Uterus (tissue), 4 donors: ENCODE measurements around the gene UMODL1. TPM values are rescaled to one million over a fixed set of nuclear protein-coding genes. Genes with fewer than 3 reads are reported as not detected.
A peak's percentile ranks its signal among the peaks of the same experiment; 100 is the strongest.

Experiments used
- DNase-seq, 2 donors: peaks; one replicate each; pipeline ENCODE4 v3.0.0-alpha.2; 2019 to 2020
- H3K27ac ChIP-seq, 2 donors: fragments of 200-600 bp; sonication (generic); 1 replicate in 1 of 2; 2 replicates in 1 of 2; pipeline ENCODE4 v1.5.1; 2016 to 2018
- H3K27me3 ChIP-seq, 2 donors: fragments of 200-600 bp; sonication (generic); one replicate each; pipeline ENCODE4 v1.5.1; 2018 to 2019; ENCODE audit warnings: control low read depth in 1 of 2
- H3K36me3 ChIP-seq, 2 donors: fragments of 200-600 bp; sonication (generic); one replicate each; pipeline ENCODE4 v1.5.1; 2019; ENCODE audit warnings: control low read depth in 1 of 2
- H3K4me1 ChIP-seq, 2 donors: fragments of 200-600 bp; sonication (generic); one replicate each; pipeline ENCODE4 v1.5.1; 2018 to 2019; ENCODE audit warnings: control low read depth in 1 of 2
- H3K4me3 ChIP-seq, 2 donors: fragments of 200-600 bp; sonication (generic); 1 replicate in 1 of 2; 2 replicates in 1 of 2; pipeline ENCODE4 v1.5.1; 2018 to 2019; ENCODE audit warnings: mild to moderate bottlenecking in 1 of 2
- H3K9me3 ChIP-seq, 2 donors: fragments of 200-600 bp; sonication (generic); one replicate each; pipeline ENCODE4 v1.5.1; 2019; ENCODE audit warnings: control low read depth in 1 of 2
- POLR2A ChIP-seq, 2 donors: fragments of 450-650 bp; IDR thresholded peaks; one replicate each; pipeline ENCODE4 v1.6.1; 2016; ENCODE audit warnings: antibody characterized with exemption in 2 of 2, mild to moderate bottlenecking in 1 of 2, moderate library complexity in 1 of 2
- intact Hi-C: fragments of 100-400 bp; cut with DNase I; formaldehyde crosslinking; loops from one replicate; pipeline ENCODE4 v1.15.1; 2023; ENCODE audit warnings: low total_unique reads
- total RNA-seq, 4 donors: library from RNA; depleted of rRNA in 3 of 4; stranded (reverse); fragments of >200 nt in 3 of 4; gene quantifications; one replicate each; pipeline versions ENCODE4 v1.1.0 to v1.2.4, GENCODE V29; 2014 to 2023
- TF ChIP-seq, protein P1 (sequence below), 4 experiments: fragments of 200-600 bp in 2 of 4; fragments of 450-650 bp in 2 of 4; sonication (generic) in 2 of 4; IDR thresholded peaks; one replicate each; pipeline ENCODE4 v1.5.1; 2016 to 2019; ENCODE audit warnings: antibody characterized with exemption in 4 of 4, mild to moderate bottlenecking in 2 of 4, moderate library complexity in 1 of 4
- donor health status: DM: yes; HTN: yes; CAD: no.

UMODL1 gene
- total RNA-seq, 4 donors from 2014 or later, result not detected

- Histone ChIP-seq H3K4me1 (no peaks in the 10 kb centered on the region), H3K36me3 (no peaks in the 10 kb centered on the region), H3K27me3 (no peaks in the 10 kb centered on the region), H3K4me3 (no peak overlapping the region), H3K27ac (peak overlapping the region in 1 of 2 donors; percentile 11), H3K9me3 (no peaks in the 10 kb centered on the region)
- intact Hi-C loops, result no loop called here
- TF ChIP-seq, protein P1, sequence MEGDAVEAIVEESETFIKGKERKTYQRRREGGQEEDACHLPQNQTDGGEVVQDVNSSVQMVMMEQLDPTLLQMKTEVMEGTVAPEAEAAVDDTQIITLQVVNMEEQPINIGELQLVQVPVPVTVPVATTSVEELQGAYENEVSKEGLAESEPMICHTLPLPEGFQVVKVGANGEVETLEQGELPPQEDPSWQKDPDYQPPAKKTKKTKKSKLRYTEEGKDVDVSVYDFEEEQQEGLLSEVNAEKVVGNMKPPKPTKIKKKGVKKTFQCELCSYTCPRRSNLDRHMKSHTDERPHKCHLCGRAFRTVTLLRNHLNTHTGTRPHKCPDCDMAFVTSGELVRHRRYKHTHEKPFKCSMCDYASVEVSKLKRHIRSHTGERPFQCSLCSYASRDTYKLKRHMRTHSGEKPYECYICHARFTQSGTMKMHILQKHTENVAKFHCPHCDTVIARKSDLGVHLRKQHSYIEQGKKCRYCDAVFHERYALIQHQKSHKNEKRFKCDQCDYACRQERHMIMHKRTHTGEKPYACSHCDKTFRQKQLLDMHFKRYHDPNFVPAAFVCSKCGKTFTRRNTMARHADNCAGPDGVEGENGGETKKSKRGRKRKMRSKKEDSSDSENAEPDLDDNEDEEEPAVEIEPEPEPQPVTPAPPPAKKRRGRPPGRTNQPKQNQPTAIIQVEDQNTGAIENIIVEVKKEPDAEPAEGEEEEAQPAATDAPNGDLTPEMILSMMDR (IDR thresholded peaks at IDR 0.05), result no peak
- TF ChIP-seq POLR2A (IDR thresholded peaks at IDR 0.05), result no peak
- DNase-seq, result no peak
Measured at GRCh38 chr21:42079939-42080787, 9.0 kb downstream of the UMODL1 start.

GRCh38 chr21:42080788-42081083 lies 9.6 kb downstream of the UMODL1 start:
- no peaks in the 10 kb centered on the region for H3K27me3 ChIP-seq
- H3K9me3 ChIP-seq, result no peaks in the 10 kb centered on the region
- TF ChIP-seq, protein P1 (IDR thresholded peaks at IDR 0.05), result no peak
- no peak for TF ChIP-seq POLR2A (IDR thresholded peaks at IDR 0.05)
- H3K36me3 ChIP-seq, result no peaks in the 10 kb centered on the region
- DNase-seq, result peak in 1 of 2 donors; percentile 28
- no peak overlapping the region for H3K27ac ChIP-seq
- intact Hi-C loops, result no loop called here
- no peaks in the 10 kb centered on the region for H3K4me1 ChIP-seq
- H3K4me3 ChIP-seq, result no peak overlapping the region

DNA sequence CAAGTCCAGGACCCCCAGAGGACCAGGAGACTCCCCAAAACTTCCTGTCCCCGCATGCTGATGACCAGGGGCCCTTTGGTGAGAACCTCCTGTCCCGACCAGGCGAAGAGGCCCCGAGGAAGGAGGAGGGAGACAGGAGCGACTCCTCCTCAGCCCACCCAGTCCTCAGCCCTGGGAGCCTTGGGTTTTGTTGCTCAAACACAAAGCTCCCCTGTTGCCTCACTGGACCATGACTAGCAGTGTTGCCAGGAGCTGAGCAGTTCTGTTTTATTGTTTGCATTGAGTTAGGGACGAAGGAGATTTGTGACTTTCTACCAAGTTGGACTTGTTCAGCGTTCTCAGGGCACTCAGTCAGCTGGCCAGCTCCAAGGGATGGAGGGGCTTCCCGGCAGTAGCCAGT lies 10.0 kb downstream of the UMODL1 start:
- Histone ChIP-seq H3K4me3 (no peak overlapping the region), H3K9me3 (no peaks in the 10 kb centered on the region), H3K36me3 (no peaks in the 10 kb centered on the region), H3K4me1 (no peaks in the 10 kb centered on the region), H3K27me3 (no peaks in the 10 kb centered on the region), H3K27ac (no peak overlapping the region)
- intact Hi-C loops, result no loop called here
- TF ChIP-seq, protein P1 (IDR thresholded peaks at IDR 0.05), result no peak
- no peak for TF ChIP-seq POLR2A (IDR thresholded peaks at IDR 0.05)
- DNase-seq, result no peak

- TF ChIP-seq, protein P1 (IDR thresholded peaks at IDR 0.05), result no peak
- no peak for TF ChIP-seq POLR2A (IDR thresholded peaks at IDR 0.05)
- H3K4me3 ChIP-seq, result no peak overlapping the region
- DNase-seq, result no peak
- H3K27me3 ChIP-seq, result no peaks in the 10 kb centered on the region
- H3K9me3 ChIP-seq, result no peaks in the 10 kb centered on the region
- no peaks in the 10 kb centered on the region for H3K4me1 ChIP-seq
- intact Hi-C loops, result no loop called here
- no peaks in the 10 kb centered on the region for H3K36me3 ChIP-seq
- no peak overlapping the region for H3K27ac ChIP-seq
Measured at GRCh38 chr21:42081931-42082381, 10.8 kb downstream of the UMODL1 start.

GRCh38 chr21:42082501-42083360 lies 11.6 kb downstream of the UMODL1 start:
- TF ChIP-seq, protein P1 (IDR thresholded peaks at IDR 0.05), result no peak
- TF ChIP-seq POLR2A (IDR thresholded peaks at IDR 0.05), result no peak
- Histone ChIP-seq H3K9me3 (no peaks in the 10 kb centered on the region), H3K27ac (no peak overlapping the region), H3K4me1 (no peaks in the 10 kb centered on the region), H3K27me3 (no peaks in the 10 kb centered on the region), H3K4me3 (no peak overlapping the region), H3K36me3 (no peaks in the 10 kb centered on the region)
- DNase-seq, result no peak
- intact Hi-C loops, result no loop called here
